Liver (tissue), 9 donors: ENCODE measurements around the gene VAC14. TPM values are rescaled to one million over a fixed set of nuclear protein-coding genes. Genes with fewer than 3 reads are reported as not detected.
A peak's percentile ranks its signal among the peaks of the same experiment; 100 is the strongest.

Source experiments
- DNase-seq: peaks from one replicate; pipeline ENCODE4 v3.0.0-alpha.2; 2017; ENCODE audit warnings: low spot score
- H3K27ac ChIP-seq, 2 donors: one replicate each; pipeline ENCODE4 v1.7.0; 2013; ENCODE audit warnings: inconsistent platforms in 2 of 2, low read length in 2 of 2, control low read depth in 1 of 2, low read depth in 1 of 2, mild to moderate bottlenecking in 1 of 2
- H3K27me3 ChIP-seq, 4 donors: one replicate each; pipeline versions ENCODE4 v1.6.1 to v1.7.0; 2013; ENCODE audit warnings: low read length in 3 of 4, inconsistent platforms in 1 of 4, mild to moderate bottlenecking in 1 of 4, moderate library complexity in 1 of 4; ENCODE audit not compliant: control insufficient read depth in 4 of 4, insufficient read depth in 4 of 4
- H3K36me3 ChIP-seq, 4 donors: one replicate each; pipeline versions ENCODE4 v1.6.1 to v1.7.0; 2013; ENCODE audit warnings: low read length in 3 of 4, mild to moderate bottlenecking in 3 of 4, low read depth in 1 of 4, moderate library complexity in 1 of 4; ENCODE audit not compliant: control insufficient read depth in 4 of 4, insufficient read depth in 3 of 4
- H3K4me1 ChIP-seq, 4 donors: one replicate each; pipeline versions ENCODE4 v1.6.1 to v1.7.0; 2013; ENCODE audit warnings: low read length in 3 of 4, mild to moderate bottlenecking in 3 of 4, moderate library complexity in 1 of 4; ENCODE audit not compliant: control insufficient read depth in 4 of 4, insufficient read depth in 4 of 4
- H3K4me3 ChIP-seq, 3 donors: one replicate each; pipeline versions ENCODE4 v1.6.1 to v1.7.0; 2013; ENCODE audit warnings: low read length in 3 of 3, control low read depth in 1 of 3, low read depth in 1 of 3, mild to moderate bottlenecking in 1 of 3
- H3K9ac ChIP-seq, 2 donors: one replicate each; pipeline ENCODE4 v1.7.0; 2013; ENCODE audit warnings: low read length in 2 of 2, mild to moderate bottlenecking in 2 of 2, moderate library complexity in 2 of 2, control low read depth in 1 of 2, low read depth in 1 of 2
- H3K9me3 ChIP-seq, 4 donors: one replicate each; pipeline versions ENCODE4 v1.6.1 to v1.7.0; 2013; ENCODE audit warnings: low read length in 3 of 4; ENCODE audit not compliant: control insufficient read depth in 4 of 4
- ATF3 ChIP-seq: IDR thresholded peaks from 2 replicates; pipeline ENCODE4 v1.6.1; 2016; ENCODE audit warnings: antibody characterized with exemption
- EGR1 ChIP-seq, 2 donors: IDR thresholded peaks; 2 replicates each; pipeline ENCODE4 v1.6.1; 2016 to 2018; ENCODE audit warnings: antibody characterized with exemption in 2 of 2, low read depth in 2 of 2
- FOXA1 ChIP-seq: IDR thresholded peaks from 2 replicates; pipeline ENCODE4 v1.6.1; 2016; ENCODE audit warnings: antibody characterized with exemption
- FOXA2 ChIP-seq: IDR thresholded peaks from 2 replicates; pipeline ENCODE4 v1.6.1; 2016; ENCODE audit warnings: antibody characterized with exemption
- GABPA ChIP-seq, 2 donors: IDR thresholded peaks in 1 of 2; conservative IDR thresholded peaks in 1 of 2; 2 replicates each; pipeline ENCODE4 v1.6.1; 2016; ENCODE audit warnings: antibody characterized with exemption in 2 of 2, mild to moderate bottlenecking in 1 of 2, moderate library complexity in 1 of 2
- HNF4A ChIP-seq, 2 donors: conservative IDR thresholded peaks; 2 replicates each; pipeline ENCODE4 v1.6.1; 2016; ENCODE audit warnings: antibody characterized with exemption in 2 of 2, mild to moderate bottlenecking in 2 of 2
- HNF4G ChIP-seq: IDR thresholded peaks from 2 replicates; pipeline ENCODE4 v1.6.1; 2016; ENCODE audit warnings: antibody characterized with exemption
- JUND ChIP-seq, 2 donors: IDR thresholded peaks; 2 replicates each; pipeline ENCODE4 v1.6.1; 2016; ENCODE audit warnings: antibody characterized with exemption in 2 of 2
- MAX ChIP-seq: IDR thresholded peaks from 2 replicates; pipeline ENCODE4 v1.6.1; 2016; ENCODE audit warnings: antibody characterized with exemption
- NR2F2 ChIP-seq: IDR thresholded peaks from 2 replicates; pipeline ENCODE4 v1.6.1; 2016; ENCODE audit warnings: antibody characterized with exemption
- RAD21 ChIP-seq, 2 donors: IDR thresholded peaks; 2 replicates each; pipeline ENCODE4 v1.6.1; 2016; ENCODE audit warnings: antibody characterized with exemption in 2 of 2, mild to moderate bottlenecking in 2 of 2
- RXRA ChIP-seq, 2 donors: IDR thresholded peaks; 2 replicates each; pipeline ENCODE4 v1.6.1; 2017 to 2018; ENCODE audit warnings: antibody characterized with exemption in 2 of 2, mild to moderate bottlenecking in 1 of 2
- SP1 ChIP-seq: IDR thresholded peaks from 2 replicates; pipeline ENCODE4 v1.6.1; 2018; ENCODE audit warnings: antibody characterized with exemption, mild to moderate bottlenecking
- TAF1 ChIP-seq: conservative IDR thresholded peaks from 2 replicates; pipeline ENCODE4 v1.6.1; 2016; ENCODE audit warnings: antibody characterized with exemption, mild to moderate bottlenecking
- YY1 ChIP-seq: IDR thresholded peaks from 2 replicates; pipeline ENCODE4 v1.6.1; 2016; ENCODE audit warnings: antibody characterized with exemption, mild to moderate bottlenecking
- ZBTB33 ChIP-seq: IDR thresholded peaks from 2 replicates; pipeline ENCODE4 v1.6.1; 2016; ENCODE audit warnings: antibody characterized with exemption
- WGBS: extraction: QIAGEN DNeasy Blood & Tissue Kit; methylation state at CpG from one replicate; pipeline ENCODE4 v1.1.7; 2013; 5-methylcytosine and 5-hydroxymethylcytosine counted together
- polyA plus RNA-seq, 2 donors: library from polyadenylated mRNA; stranded (reverse) in 1 of 2; unstranded in 1 of 2; fragments of 200-250 nt in 1 of 2; fragments of >200 nt in 1 of 2; fragmentation: Nextera tagmentation in 1 of 2; extraction: Ambion mirVana in 1 of 2; gene quantifications; one replicate each; pipeline versions ENCODE4 v1.2.1 to v1.2.3, GENCODE V29; 2013 to 2015
- total RNA-seq, 2 donors: library from RNA; depleted of rRNA; stranded (reverse); fragments of >200 nt; gene quantifications; one replicate each; pipeline ENCODE4 v1.2.3, GENCODE V29; 2014
- TF ChIP-seq, protein P1 (sequence below): fragments of 150-350 bp; IDR thresholded peaks from 2 replicates; pipeline ENCODE4 v1.5.1; 2017; ENCODE audit warnings: improper control_type of control experiment, low read depth, low read length; ENCODE audit not compliant: missing input control
- TF ChIP-seq, protein P2 (sequence below): IDR thresholded peaks from 2 replicates; pipeline ENCODE4 v1.6.1; 2016; ENCODE audit warnings: antibody characterized with exemption, mild to moderate bottlenecking
- donor health status: healthy.
- donor health status: healthy.
- donor health status: healthy.
- donor health status: healthy.
- donor health status: healthy.

Gene VAC14
- total and polyA plus RNA-seq, 4 donors: 16.7 to 29.8 (median 20.5) TPM

DNA sequence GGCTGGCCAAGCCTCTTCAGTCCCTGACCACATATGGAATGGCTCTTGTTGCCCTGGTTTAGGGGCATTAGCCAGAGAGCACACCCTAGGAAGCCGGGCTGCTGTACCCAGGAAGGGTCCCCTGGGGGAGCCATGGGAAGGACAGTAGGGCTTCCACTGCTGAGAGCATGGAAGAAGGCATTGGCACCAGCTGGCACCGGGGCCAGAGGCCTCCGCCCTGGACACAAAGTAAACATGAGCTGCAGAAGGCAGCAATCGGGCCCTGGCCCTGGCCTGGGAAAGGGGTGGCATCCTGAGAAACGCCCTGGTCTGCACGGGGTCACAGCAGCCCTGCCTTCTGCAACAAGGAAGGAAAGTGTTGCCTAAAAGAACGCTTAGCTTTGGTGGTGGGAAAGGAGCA is 49.4 kb downstream of the VAC14 start:
- WGBS: 25% methylated on average over 7 of the region's 7 CpGs
- no peak overlapping the region for H3K4me3 ChIP-seq
- DNase-seq: no peak
- H3K4me1 ChIP-seq: peaks cover 54 to 76% (median 65%) of the 10 kb centered on the region in 4 donors
- peak; percentile 93 for TF ChIP-seq FOXA1
- TF ChIP-seq HNF4A (conservative IDR thresholded peaks at IDR 0.05): peak in 1 of 2 donors; percentile 46
- no peak for TF ChIP-seq HNF4G
- peak; percentile 96 for TF ChIP-seq FOXA2
- no peak for TF ChIP-seq TAF1
- TF ChIP-seq RXRA (IDR thresholded peaks at IDR 0.05): peak in 1 of 2 donors; percentile 22
- TF ChIP-seq YY1: peak; percentile 17
- H3K27me3 ChIP-seq: no peaks in the 10 kb centered on the region
- H3K36me3 ChIP-seq: peaks cover 0 to 2% (median under 1%) of the 10 kb centered on the region in 4 donors
- no peaks in the 10 kb centered on the region for H3K9me3 ChIP-seq
- H3K27ac ChIP-seq: peak overlapping the region; percentile 96 to 97
- H3K9ac ChIP-seq: peak overlapping the region in 1 of 2 donors; percentile 3

DNA sequence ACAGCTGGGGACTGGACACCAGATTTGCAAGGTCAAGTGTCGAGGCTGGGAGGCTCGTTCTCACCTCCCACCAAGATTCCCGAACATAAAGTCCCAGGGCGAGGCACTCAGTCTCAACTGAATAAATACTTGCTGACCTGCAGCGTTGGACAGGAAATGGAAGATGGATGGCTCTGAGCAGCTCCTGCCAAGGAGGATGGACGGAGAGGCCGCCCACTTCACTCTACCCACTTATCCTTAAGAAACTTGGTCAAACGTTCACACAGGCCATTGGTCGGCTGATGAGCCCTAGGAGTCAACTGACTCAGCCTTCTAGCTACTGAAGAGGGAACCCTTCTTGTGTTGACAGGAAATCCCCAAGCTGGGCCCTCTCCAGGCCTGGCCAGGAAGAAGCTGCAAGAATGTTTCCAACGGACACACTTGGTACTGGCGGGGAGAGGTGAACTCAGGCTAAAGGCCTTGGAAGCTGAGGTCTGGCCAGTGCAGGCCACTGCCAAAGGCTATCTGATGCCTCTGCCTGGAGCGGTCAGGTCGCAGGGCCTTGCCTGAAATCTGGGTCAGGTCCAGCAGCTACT is 50.0 kb downstream of the VAC14 start:
- Histone ChIP-seq H3K9me3 (no peaks in the 10 kb centered on the region), H3K27me3 (no peaks in the 10 kb centered on the region), H3K9ac (peak overlapping the region in 1 of 2 donors; percentile 3), H3K4me1 (peaks cover 56 to 82% (median 68%) of the 10 kb centered on the region in 4 donors), H3K36me3 (peaks cover 0 to 2% (median 0%) of the 10 kb centered on the region in 4 donors), H3K27ac (peak overlapping the region; percentile 96 to 97), H3K4me3 (no peak overlapping the region)
- no peak for DNase-seq
- TF ChIP-seq FOXA1 (no peak), ZBTB33 (no peak), GABPA (IDR thresholded peaks at IDR 0.05 in 1 of 2, conservative IDR thresholded peaks at IDR 0.05 in 1 of 2) (peak in 1 of 2 donors; percentile 27), NR2F2 (peak; percentile 99), RXRA (IDR thresholded peaks at IDR 0.05) (peak; percentile 87 to 91), EGR1 (IDR thresholded peaks at IDR 0.05; ENCODE audit: low read depth in 2 of 2) (peak in 1 of 2 donors; percentile 18), HNF4G (no peak), SP1 (peak; percentile 78), MAX (peak; percentile 33), RAD21 (IDR thresholded peaks at IDR 0.05) (peak; percentile 50 to 55), HNF4A (conservative IDR thresholded peaks at IDR 0.05) (peak; percentile 4 to 62), YY1 (peak; percentile 53), FOXA2 (no peak), ATF3 (no peak), JUND (IDR thresholded peaks at IDR 0.05) (no peak), TAF1 (no peak)
- TF ChIP-seq, protein P1, sequence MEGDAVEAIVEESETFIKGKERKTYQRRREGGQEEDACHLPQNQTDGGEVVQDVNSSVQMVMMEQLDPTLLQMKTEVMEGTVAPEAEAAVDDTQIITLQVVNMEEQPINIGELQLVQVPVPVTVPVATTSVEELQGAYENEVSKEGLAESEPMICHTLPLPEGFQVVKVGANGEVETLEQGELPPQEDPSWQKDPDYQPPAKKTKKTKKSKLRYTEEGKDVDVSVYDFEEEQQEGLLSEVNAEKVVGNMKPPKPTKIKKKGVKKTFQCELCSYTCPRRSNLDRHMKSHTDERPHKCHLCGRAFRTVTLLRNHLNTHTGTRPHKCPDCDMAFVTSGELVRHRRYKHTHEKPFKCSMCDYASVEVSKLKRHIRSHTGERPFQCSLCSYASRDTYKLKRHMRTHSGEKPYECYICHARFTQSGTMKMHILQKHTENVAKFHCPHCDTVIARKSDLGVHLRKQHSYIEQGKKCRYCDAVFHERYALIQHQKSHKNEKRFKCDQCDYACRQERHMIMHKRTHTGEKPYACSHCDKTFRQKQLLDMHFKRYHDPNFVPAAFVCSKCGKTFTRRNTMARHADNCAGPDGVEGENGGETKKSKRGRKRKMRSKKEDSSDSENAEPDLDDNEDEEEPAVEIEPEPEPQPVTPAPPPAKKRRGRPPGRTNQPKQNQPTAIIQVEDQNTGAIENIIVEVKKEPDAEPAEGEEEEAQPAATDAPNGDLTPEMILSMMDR: no peak
- TF ChIP-seq, protein P2, sequence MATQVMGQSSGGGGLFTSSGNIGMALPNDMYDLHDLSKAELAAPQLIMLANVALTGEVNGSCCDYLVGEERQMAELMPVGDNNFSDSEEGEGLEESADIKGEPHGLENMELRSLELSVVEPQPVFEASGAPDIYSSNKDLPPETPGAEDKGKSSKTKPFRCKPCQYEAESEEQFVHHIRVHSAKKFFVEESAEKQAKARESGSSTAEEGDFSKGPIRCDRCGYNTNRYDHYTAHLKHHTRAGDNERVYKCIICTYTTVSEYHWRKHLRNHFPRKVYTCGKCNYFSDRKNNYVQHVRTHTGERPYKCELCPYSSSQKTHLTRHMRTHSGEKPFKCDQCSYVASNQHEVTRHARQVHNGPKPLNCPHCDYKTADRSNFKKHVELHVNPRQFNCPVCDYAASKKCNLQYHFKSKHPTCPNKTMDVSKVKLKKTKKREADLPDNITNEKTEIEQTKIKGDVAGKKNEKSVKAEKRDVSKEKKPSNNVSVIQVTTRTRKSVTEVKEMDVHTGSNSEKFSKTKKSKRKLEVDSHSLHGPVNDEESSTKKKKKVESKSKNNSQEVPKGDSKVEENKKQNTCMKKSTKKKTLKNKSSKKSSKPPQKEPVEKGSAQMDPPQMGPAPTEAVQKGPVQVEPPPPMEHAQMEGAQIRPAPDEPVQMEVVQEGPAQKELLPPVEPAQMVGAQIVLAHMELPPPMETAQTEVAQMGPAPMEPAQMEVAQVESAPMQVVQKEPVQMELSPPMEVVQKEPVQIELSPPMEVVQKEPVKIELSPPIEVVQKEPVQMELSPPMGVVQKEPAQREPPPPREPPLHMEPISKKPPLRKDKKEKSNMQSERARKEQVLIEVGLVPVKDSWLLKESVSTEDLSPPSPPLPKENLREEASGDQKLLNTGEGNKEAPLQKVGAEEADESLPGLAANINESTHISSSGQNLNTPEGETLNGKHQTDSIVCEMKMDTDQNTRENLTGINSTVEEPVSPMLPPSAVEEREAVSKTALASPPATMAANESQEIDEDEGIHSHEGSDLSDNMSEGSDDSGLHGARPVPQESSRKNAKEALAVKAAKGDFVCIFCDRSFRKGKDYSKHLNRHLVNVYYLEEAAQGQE: no peak
- WGBS: 48% methylated on average over 13 of the region's 13 CpGs
